Measurements from ENCODE around the gene SLC36A3.

Gene SLC36A3

DNA sequence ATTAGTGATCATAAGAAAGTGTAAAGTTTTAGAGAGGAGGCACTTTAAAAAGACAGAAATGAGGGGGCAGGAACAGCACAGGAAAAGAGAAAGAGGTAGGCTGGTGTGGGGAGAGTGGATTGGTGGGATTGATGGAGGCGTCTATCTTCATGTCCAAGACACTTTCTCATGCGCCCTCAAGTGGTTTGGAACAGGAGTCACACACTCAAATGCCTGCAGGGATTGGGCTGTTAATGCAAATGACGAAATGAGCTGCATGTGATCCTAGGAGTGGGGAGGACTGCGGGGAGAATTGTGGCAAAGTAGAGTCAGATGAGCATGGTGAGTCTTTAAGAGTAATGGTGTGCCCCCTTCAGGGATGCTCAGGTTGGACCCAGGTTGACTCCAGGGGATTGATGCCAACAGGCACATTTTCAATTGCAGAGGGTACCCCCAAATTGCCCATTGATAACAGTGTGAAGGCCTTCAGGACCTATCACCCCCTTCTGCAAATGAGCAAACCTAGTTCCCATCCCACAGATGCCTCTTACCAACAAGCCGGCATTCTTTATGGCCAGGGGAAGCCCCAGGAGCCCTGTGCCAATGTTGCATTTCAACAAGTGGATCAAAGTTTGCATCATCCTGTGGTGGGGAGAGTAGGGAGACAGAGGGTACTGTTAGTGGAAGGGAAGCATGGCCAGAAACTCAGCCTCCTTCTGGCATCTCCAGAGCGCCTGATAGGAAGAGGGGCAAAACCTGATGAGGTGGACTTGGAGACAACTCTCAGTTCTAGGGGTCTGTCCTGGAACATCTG lies 5.3 kb downstream of the SLC36A3 start:
- DNase-seq = no peak

DNA sequence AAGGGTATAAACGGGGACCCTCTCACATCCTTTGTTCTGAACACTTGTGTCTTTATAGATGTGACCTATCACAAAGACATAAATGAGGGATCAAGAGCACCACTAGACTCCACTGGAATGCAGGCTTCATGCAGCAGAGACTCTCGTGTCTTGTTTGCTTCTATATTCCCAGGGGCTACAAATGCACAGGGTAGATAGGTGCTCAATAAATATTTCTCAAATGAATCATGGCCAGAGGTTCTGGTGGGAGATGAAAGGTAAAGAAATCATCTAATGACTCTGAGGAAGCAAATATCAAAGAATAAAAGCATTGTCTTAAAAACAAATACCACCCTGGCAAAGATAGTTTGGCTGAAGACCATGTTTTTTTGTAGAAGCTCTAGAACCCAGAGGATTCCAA lies 6.6 kb downstream of the SLC36A3 start:
- no peak for DNase-seq

DNA sequence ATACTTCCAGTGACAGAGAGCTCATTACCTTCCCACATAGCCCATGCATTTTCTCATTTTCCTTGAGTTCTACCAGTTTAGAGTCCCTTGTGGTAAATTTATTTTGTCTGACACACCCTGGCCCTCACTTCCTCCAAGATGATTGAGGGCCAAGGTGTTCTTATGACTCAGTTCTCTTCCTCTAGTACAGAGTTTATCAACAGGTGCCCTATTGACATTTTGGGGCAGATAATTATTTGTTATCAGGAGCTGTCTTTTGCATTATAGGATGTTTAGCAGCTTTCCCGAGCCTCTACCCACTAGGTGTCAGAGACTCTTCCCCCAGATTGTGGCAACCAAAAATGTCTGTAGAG lies 7.1 kb downstream of the SLC36A3 start:
- DNase-seq = no peak

DNA sequence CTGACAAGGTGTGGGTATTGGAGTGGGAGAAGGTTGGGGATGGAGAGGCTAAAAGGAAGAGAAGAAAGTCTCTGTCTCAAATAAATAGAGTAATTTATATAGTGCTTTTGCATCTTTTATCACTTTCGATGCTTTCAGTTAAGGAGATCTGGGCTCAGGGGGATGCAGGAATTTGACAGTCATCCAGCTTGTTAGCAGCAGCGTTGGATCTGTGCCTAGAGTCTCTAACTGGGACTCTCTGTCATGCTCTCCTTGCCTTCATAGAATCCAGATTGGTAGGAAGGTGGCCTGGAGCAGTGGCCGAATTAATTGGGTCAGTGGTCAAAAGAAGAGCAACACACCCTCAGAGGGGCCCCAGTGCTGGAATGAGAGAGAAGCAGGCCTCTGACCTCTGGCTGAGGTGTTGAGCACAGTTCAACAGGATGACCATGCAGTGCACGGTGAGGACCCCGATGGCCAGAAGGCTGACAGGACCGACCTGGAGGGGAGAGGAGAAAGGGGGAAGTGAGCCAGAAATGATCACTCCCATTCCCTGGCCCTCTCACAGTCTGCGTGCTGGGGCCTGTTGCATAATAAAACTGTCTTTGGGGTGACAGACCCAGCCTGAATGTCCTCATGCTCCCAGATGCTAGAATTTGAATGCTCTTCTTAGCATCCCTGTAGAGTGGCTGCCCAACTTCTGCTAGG lies 7.6 kb downstream of the SLC36A3 start:
- no peak for DNase-seq

DNA sequence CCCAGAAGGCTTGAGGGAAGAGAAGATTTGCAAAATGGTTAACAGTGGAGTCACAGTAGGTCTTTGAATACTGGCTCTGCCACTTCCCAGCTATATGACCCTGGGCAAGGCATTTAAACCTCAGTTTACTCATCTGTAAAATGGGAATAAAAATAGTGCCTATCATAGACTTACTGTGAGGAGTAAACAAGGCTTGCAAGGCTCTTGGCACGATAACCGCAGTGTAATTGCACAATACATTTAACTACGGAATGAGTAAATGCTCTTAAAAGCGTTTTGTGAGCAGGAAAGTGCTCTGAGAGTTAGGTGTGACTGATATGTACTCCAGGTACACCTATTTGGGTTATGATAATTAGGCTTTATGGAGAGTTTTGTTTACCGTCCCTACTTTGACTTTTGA lies 8.4 kb downstream of the SLC36A3 start:
- no peak for DNase-seq

DNA sequence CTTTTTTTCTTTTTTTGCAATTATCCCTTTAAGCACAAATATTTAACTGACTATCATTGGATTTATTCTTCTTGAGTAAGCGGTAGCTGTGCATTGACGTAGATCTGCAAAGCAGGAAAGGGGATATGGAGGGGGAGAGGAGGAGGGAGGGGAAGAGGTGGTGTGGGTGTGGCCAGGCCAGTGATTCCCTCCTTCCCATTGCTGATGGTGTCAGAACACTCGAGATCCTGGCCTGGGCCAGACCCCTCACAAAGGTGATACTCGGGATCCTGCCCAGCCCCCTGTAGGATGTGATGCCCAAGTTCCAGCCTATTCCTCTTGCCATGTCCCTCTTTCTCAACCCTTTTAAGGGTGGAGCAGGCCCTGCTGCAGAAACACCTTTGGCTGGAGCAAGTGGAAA lies 9.9 kb downstream of the SLC36A3 start:
- DNase-seq = no peak

DNA sequence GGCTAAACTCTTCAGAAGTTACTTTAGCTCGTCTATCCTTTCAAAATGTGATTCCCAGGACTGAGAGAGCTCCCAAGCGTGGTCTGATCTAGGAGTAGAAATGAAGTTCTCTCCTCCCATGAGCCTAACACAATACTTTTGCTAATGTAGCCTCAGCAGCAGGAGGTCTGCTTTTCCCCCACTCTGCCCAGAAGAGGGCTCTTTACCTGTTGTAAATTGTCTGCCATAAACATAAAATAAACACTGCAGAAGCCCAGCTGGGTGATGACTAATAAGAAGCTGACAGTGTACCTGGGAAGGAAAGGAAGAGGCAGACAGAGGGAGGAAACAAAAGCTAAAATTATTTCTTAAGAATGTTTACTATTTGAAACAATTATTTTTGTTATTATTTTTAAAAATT lies 15.4 kb downstream of the SLC36A3 start:
- no peak for DNase-seq

DNA sequence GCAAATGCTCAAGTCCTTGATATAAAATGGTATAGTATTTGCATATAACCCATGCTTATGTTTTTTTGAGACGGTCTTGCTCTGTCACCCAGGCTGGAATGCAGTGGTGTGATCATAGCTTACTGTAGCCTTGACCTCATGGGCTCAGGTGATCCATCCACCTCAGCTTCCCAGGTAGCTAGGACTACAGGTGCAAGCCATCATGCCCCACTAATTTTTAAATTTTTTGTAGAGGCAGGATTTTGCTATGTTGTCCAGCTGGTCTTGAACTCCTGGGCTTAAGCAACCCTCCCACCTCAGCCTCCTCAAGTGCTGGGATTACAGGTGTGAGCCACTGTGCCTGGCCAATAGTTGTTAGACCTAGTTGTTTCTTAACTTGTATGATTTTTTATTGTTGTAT lies 17.3 kb downstream of the SLC36A3 start:
- no peak for DNase-seq

DNA sequence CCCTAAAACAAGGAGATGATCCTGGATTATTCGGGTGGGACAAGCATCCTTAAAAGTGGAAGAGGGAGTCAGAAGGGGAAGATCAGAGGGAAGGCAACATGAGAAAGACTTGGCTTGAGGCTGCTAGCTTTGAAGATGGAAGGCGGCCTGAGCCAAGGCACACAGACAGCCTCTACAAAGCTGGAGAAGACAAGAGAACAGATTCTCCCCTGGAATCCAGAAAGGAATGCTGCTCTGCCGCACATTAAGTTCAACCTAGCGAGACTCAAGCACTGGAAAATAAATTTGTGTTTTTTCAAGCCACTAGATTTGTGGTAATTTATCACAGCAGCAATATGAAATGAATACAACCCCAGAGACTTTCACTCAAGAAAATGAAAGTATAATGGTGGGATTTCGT lies 17.9 kb downstream of the SLC36A3 start:
- no peak for DNase-seq

DNA sequence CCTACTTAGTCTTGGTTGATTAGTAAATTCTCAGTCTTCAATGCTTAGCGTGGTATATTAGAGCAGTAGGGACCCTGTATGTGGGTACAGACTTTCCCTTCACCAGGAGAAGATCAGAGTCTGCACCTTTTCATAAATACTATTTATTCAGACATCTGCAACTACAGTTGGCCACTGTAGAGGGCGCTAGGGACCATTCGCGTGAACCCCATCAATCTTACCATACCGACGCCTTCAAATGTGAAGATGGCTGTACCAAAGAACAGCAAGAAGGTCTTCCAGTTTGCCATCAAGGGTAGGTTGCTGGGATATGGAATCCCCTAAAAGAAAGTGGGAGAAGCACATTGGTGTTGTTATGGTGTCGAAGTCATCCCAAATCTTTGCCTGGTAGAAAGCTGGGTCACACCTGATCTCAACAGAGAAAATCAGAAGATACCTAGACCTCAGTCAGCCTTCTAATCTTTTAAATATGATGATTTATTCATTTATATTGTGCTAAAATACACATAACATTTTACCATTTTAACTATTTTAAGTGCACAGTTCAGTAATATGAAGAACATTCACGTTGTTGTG lies 19.1 kb downstream of the SLC36A3 start:
- no peak for DNase-seq

DNA sequence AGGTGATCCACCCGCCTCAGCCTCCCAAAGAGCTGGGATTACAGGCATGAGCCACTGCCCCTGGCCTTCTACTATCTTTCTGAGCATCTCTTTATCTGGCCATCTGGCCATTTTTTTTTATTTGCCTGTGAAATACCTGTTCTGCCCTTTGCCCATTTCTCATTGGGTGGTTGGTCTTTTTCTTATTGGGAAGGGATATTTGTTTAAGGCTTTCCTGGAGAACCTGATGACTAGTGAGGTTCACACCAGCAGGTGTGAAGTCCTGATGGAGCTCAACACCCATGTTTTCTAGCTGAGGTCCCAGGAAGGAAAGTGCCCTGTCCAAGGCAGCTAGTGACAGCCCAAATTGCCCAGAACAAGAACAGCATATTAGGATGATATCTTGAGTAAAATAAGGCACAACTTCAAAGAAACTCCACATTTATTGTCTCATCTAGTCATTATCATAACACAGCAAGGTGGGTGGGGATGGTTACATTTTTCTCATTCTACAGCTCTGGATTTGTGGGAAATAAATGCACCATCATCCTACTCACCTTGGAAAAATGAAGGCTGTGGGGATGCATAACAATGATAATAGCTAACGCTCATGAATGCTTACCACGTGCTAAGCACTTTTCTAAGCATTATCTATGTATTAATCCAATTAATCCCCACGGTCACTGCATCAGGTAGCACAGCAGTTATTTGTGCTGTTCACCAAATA lies 20.3 kb downstream of the SLC36A3 start:
- no peak for DNase-seq

DNA sequence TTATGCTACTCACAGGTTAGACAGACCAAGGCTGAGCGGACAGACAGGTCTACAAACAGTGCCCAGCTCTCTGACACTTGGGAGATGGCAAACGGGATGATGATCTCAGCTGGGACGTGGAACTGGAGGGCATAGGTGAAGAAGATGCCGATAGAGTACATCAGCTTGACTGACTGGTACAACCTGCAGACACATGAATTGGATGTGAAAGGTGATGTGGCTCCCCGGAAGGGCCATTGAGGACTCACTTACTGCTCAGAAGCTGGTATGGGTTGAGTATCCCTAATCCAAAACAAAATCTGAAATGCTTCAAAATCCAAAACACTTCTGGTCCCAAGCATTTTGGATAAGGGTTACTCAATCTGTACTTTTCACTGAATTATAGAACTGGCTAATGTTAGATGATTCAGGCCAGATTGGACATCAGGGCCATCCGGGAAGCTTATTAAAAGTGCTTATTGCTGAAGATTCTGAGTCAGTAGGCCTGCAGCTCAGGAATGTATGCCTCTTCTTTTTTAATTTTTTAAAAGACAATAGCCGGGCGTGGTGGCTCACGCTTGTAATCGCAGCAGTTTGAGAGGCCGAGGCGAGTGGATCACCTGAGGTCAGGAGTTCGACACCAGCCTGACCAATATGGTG lies 22.4 kb downstream of the SLC36A3 start:
- DNase-seq = no peak

DNA sequence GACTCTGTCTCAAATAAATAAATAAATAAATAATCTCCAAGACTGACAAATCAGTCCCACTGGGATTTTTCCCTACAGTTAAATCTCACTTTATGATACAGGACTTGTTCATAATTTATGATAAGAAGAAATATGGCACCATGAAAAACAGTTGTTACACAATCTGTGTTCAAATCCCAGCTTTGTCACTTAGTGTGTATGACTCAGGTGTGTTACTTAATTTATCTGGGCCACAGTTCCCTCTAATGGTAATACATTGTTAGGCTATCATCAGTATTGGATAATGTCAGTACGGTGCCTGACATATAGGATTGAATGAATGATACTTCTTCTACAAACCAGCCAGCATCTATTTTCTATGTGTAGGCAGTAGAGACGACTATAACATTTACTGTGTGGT lies 23.1 kb downstream of the SLC36A3 start:
- DNase-seq = no peak

DNA sequence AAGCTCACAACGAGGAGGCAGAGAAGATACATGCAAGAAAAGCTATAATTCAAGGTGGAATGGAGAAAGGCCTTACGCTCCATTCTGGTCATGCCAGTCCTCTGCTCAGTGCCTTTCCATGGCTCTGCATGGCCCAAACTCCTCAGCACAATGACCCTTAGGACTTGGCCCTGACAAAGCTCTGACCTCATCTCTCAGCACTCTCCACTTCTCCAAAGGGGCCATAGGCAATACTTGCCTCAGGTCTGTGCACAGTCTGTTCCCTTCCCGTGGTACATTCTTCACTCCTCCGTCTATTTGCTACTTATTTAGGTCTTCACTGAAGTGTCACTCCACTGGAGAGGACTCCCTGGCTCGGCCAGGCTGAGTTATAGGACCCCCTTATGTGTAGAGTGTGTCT lies 24.7 kb downstream of the SLC36A3 start:
- DNase-seq = no peak

DNA sequence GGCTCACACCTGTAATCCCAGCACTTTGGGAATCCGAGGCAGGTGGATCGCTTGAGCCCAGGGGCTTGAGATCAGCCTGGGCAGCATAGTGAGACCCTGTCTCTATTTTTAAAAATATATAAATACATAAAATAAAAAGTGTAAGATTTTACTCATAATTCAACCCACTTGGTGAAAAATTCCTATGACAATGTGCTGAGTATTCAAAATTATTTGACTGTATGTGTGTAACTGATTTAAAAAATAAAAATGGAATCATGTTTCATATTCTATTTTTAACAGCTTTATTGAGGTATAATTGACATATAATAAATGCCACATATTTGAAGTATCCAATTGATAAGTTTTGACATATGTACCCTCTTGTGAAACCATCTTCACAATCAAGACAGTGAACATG lies 27.8 kb downstream of the SLC36A3 start:
- DNase-seq = no peak

DNA sequence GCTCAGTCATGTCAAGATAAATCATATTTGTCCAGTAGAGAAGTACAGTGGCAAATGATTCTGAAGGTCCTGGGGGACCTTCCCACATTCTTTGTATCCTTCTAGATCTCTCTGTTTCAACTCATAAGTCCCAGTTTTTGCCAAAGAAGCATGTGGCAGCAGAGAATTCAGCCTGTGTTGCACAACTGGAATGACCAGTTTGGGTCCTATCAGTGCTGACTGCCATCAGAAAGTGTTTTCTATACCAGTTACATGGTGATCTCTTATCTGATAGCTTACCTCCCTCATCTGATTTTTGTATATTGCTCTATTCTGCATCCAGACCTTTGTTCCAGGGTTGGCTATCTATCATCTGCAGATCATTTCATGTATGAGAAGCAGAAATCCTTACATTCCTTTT lies 28.9 kb downstream of the SLC36A3 start:
- no peak for DNase-seq

DNA sequence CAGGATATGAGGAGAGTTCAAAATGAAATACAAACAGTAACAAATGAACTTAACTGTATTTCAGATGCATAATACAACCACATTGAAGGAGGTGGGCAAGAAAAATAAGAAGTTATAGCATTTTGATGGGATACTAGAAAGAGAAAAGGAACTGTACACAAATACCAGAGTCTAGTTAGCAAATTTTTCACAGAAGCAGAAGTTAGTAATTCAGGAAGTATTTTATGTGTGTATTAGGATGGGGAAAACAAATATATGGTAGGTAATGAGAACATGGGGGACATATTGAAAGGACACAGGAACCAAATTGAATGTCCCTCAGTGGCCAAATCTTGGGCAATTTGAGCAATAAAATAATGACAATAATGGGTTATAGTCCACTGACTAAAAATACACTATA lies 32.2 kb downstream of the SLC36A3 start:
- DNase-seq = no peak

DNA sequence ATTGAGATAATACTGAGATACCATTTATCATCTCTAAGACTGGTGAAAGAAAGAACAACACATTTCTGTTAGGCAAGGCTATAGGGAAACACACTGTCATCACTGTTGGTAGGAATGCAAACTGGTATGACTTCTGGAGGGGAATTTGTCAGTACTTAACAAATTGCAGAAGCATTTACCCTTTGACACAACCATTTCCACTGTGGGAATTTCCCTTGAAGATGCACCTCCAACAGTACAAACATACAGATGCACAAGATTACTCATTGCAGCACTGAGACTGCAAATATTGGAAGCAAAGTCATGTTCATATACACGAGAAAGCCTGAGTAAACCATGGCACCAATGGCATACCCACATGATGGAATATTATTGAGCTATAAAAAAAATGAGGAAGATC lies 33.0 kb downstream of the SLC36A3 start:
- no peak for DNase-seq

DNA sequence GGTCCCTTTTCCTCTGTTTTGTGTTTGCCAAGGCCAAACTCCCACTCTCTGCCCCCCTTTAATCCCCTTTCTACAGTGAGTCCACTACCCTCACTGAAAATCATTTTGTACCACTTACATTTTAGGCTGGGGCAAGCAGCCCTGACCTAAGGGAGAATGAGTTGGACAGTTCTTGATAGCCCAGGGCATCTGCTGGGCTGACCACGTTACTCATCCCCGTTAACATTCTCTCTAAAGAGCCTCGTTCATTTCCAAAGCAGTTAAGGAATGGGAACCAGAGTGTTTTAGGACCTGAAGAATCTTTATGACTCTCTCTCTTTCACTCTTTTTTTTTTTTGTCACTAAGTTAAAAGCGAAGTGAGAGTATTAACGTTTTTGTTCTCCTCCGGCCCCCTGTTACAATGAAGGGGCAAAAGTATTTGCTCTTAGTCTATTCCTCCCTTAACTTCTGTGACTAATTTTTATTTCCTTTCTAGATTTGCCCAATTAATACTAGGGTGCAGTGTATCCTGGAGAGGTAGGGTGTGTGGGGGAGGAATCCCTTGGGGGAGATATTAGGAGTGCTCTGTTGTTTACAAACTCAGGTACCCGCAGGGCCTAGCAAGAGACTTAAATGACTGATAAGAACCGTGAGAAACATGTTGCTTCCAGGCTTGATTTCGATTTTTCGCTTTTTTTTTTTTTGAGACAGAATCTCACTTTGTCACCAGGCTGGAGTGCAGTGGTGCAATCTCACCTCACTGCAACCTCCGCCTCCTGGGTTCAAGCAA lies 35.9 kb downstream of the SLC36A3 start:
- DNase-seq = no peak

DNA sequence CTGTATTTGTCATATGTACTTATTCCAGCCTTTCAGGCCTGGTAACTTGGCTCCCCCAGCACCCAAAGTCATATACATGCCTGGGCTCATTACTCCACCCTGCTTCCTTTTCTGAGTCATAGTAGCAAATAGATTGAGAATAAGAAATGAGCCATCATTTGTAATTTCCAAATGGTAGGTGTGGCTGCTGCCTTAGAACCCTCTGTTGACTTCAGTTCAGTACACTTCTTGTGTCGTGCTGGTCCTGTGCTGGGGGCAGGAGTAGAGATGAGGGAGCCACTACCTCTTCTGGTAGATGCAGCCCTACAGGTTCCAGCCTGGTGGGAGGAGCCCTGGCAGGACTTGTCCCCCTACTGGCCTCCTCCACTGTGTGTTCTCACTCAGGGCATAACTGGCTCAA lies 39.5 kb downstream of the SLC36A3 start:
- DNase-seq = no peak

DNA sequence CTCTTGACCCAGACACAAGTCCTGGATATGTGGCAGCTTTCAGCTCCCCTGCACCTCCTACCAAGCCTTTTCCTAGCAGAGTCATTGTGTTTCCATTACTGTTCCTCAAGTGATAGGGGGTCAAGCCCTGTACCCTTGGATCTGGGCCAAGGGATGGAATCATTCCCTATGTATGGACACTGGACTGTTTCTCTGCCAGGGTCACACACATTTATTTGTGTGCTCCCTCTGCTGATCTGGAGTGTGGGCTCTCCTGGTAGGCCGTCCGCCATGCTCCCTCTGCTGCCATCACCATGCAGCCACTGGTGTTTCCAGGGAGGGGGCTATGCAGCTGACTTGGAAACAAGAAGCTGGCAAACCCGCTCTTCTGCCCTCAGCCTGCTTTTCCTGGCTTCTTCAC lies 41.0 kb downstream of the SLC36A3 start:
- DNase-seq = no peak

DNA sequence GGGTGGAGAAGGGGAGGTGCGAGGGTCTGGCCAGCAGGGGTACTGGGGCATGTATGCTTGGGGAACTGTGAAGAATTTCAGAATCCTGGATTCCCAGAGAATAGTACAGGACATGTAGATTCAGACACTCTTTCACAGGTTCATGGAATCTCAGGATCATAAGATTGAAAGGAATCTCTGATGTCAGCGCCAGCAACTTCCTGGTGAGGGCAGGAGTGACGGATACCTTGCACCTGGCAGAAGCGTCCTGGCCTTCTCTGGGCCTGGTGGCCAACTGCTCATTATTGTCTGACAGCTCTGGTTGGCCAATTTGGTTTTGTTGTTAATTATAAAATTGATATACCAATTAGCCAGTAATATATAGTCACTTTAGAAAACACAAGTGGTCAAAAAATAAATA lies 43.6 kb downstream of the SLC36A3 start:
- no peak for DNase-seq

DNA sequence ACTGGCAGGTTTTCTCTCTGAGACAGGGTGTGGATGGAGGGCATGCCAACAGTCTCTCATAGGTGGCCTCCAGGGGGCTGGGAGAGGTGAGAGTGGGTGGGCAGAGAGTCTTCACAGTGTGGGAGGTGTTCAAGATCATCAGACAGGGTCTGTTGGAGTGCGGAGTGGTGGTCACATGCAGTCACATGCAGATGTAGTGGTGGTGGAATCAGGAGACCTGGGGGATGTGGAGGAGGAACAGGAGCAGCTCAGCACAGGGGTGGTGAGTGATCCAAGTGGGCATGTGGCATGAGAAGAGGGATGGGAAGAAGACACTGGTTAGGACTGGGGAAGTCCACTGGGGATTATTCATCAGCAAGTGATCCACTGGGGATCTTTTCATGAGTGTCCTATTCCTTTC lies 44.8 kb downstream of the SLC36A3 start:
- DNase-seq = no peak

Data from CD4-positive, alpha-beta T cell treated with Interferon gamma for 1 hour (primary cell).